Suprapubic skin (tissue), 4 donors: ENCODE results near the gene NR2F2. TPM values are rescaled to one million over a fixed set of nuclear protein-coding genes. Genes with fewer than 3 reads are reported as not detected.
A peak's percentile ranks its signal among the peaks of the same experiment; 100 is the strongest.

Experiments used
- DNase-seq, 2 donors: peaks; one replicate each; pipeline ENCODE4 v3.0.0-alpha.2; 2019; ENCODE audit warnings: low spot score in 2 of 2
- H3K27ac ChIP-seq: fragments of 200-600 bp; sonication (generic); one replicate; pipeline ENCODE4 v1.5.1; 2019
- H3K27me3 ChIP-seq: fragments of 200-600 bp; sonication (generic); one replicate; pipeline ENCODE4 v1.5.1; 2019
- H3K36me3 ChIP-seq: fragments of 200-600 bp; sonication (generic); one replicate; pipeline ENCODE4 v1.5.1; 2019
- H3K4me1 ChIP-seq: fragments of 200-600 bp; sonication (generic); one replicate; pipeline ENCODE4 v1.5.1; 2019
- H3K4me3 ChIP-seq: fragments of 200-600 bp; sonication (generic); one replicate; pipeline ENCODE4 v1.5.1; 2019; ENCODE audit warnings: mild to moderate bottlenecking
- H3K9me3 ChIP-seq: fragments of 200-600 bp; sonication (generic); one replicate; pipeline ENCODE4 v1.5.1; 2019
- EP300 ChIP-seq: sonication (generic); formaldehyde crosslinking; IDR thresholded peaks from one replicate; pipeline ENCODE4 v1.6.1; 2017; ENCODE audit warnings: antibody characterized with exemption
- POLR2A ChIP-seq, 2 donors: fragments of 450-650 bp; IDR thresholded peaks; one replicate each; pipeline ENCODE4 v1.6.1; 2017; ENCODE audit warnings: antibody characterized with exemption in 2 of 2, mild to moderate bottlenecking in 2 of 2, moderate library complexity in 2 of 2
- POLR2AphosphoS5 ChIP-seq, 3 donors: sonication (generic); formaldehyde crosslinking; IDR thresholded peaks; one replicate each; pipeline ENCODE4 v1.6.1; 2017; ENCODE audit warnings: antibody characterized with exemption in 3 of 3
- WGBS: methylation state at CpG from one replicate; pipeline ENCODE4 v1.1.5; 2018; 5-methylcytosine and 5-hydroxymethylcytosine counted together
- total RNA-seq, 4 donors: library from RNA; depleted of rRNA; stranded (reverse); fragments of >200 nt; gene quantifications; one replicate each; pipeline ENCODE4 v1.1.0, GENCODE V29; 2016
- TF ChIP-seq, protein P1 (sequence below), 2 donors: fragments of 200-600 bp in 1 of 2; fragments of 450-650 bp in 1 of 2; sonication (generic) in 1 of 2; IDR thresholded peaks; one replicate each; pipeline ENCODE4 v1.5.1; 2016 to 2019; ENCODE audit warnings: antibody characterized with exemption in 2 of 2, mild to moderate bottlenecking in 1 of 2, moderate library complexity in 1 of 2

The NR2F2 gene
- total RNA-seq, 4 donors from 2014 or later, result 4.0 to 12.7 (median 7.1) TPM

DNA sequence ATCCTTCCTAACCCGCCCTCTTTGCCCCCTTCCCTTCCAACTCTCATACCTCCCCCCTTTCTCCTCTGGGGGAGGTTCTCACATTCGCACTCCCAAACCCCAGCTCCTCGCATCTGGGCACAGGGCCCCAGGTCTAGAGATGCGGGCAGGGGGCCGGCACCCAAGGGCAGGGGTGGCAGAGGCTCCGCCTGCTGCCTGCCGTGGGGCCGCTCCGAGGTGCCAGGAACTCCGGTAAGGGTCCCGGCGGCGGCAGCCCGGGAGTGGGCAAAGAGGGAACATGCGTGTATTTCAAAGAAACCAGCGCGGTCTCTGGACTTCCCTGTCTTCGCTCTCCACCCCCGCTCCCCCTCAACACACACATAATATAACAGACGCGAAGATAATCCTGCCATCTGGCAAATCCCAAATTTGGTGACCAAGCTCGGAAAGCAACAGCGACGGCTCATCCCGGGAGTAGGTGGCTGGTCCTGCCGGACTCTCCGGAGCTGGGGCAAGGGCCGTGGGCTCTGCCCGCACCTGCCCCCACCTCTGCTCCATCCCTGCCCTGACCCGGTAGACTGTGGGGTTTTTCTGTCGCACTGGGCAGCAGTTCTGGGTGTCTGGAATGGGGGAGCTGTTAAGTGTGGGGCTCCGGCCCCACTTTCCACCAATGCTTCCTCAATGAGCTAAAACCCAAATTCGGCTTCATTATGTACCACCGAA lies 31.0 kb downstream of the NR2F2 start:
- peaks cover 90% of the 10 kb centered on the region for H3K27me3 ChIP-seq
- TF ChIP-seq POLR2A (IDR thresholded peaks at IDR 0.05) (no peak), EP300 (no peak)
- peaks cover 31% of the 10 kb centered on the region for H3K4me1 ChIP-seq

DNA sequence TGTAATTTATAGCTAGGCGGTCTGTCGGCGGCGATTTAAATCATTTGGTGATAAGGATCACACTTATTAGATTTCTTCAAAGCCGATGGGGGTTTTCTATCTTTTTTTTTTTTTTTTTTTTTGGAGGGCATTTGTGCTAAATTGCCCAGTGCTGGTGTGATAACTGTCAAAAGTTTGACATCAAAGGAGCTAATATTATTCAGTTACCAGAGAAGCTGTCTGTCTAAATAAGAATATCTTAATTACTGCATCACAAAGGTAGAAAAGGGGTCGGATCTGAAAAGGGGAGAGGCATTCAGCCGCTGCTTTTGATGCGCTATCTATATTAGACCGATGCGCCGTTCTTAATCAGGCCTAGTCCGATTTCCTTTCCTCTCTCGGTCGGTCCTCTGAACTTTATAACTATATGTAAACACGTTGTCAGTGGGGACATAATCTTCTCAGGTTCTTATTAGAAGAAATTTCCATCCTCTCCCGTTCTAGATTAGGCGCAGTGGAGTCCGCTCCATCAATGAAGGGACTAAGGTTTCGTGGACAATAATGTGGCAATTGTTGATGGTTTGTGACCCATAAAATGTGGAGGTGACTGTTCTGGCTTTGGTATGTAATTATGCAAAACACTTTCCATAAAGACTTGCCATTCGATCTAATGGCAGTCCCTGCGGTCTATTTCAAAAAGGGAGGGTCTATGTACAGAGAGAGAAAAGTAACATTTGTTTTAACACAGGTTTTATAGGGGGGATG lies 31.7 kb downstream of the NR2F2 start:
- DNase-seq, result no peak
- 62% methylated on average over 21 of the region's 21 CpGs for WGBS
- TF ChIP-seq POLR2AphosphoS5 (IDR thresholded peaks at IDR 0.05), result no peak
- no peak for TF ChIP-seq EP300
- TF ChIP-seq POLR2A (IDR thresholded peaks at IDR 0.05), result no peak
- TF ChIP-seq, protein P1, sequence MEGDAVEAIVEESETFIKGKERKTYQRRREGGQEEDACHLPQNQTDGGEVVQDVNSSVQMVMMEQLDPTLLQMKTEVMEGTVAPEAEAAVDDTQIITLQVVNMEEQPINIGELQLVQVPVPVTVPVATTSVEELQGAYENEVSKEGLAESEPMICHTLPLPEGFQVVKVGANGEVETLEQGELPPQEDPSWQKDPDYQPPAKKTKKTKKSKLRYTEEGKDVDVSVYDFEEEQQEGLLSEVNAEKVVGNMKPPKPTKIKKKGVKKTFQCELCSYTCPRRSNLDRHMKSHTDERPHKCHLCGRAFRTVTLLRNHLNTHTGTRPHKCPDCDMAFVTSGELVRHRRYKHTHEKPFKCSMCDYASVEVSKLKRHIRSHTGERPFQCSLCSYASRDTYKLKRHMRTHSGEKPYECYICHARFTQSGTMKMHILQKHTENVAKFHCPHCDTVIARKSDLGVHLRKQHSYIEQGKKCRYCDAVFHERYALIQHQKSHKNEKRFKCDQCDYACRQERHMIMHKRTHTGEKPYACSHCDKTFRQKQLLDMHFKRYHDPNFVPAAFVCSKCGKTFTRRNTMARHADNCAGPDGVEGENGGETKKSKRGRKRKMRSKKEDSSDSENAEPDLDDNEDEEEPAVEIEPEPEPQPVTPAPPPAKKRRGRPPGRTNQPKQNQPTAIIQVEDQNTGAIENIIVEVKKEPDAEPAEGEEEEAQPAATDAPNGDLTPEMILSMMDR (IDR thresholded peaks at IDR 0.05), result no peak
- Histone ChIP-seq H3K27ac (no peak overlapping the region), H3K9me3 (no peaks in the 10 kb centered on the region), H3K27me3 (peaks cover 95% of the 10 kb centered on the region), H3K4me1 (peaks cover 32% of the 10 kb centered on the region), H3K4me3 (no peak overlapping the region), H3K36me3 (no peaks in the 10 kb centered on the region)

More for the DNA sequence above, 31.0 kb downstream of the NR2F2 start:
- Histone ChIP-seq H3K36me3 (no peaks in the 10 kb centered on the region), H3K4me3 (peak overlapping the region; percentile 51), H3K27ac (no peak overlapping the region), H3K9me3 (no peaks in the 10 kb centered on the region)
- no peak for DNase-seq
- WGBS, result 42% methylated on average over 26 of the region's 34 CpGs

DNA sequence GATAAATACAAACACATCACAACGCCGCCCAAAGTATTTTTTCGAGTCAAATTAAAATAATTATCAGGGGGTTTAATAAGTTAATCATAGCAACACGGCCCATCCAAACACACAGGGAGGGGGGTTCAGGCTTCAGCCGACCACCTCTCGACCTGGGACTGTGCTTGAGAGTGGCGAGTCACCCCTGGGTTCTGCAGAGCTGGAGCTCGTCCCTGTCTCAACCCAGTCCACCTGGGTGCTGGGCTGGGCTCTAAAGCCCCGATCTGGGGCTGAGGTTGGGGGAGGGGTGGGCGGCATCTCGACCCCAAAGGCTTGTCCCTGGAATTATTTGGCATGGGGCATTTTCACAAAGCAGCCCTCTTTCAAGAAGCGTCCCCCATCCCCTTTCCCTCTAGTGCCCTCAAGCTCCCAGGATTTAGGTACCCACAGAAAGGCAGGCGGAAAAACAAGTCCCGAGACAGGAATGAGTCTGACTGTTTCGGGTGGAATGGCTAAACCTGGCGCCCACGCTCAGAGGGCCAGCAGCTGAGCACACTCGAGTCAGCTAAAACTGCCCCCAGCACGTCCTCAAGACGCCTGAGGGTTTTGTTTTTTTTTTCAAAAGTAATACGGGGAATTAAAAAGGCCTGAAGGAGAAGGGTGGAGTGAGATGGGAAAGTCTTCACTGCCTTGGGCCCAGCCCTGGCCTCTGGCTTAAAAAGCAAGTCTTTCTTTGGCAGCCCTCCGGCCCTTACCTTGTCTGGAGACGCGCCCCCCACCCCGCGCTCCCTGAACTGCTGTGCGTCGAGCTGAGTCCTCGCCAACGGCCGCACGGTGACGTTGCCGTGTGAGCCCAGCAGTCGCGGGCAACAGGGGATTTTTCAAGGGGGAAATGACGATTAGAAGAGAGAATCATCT lies 32.5 kb downstream of the NR2F2 start:
- no peak for TF ChIP-seq POLR2A (IDR thresholded peaks at IDR 0.05)
- TF ChIP-seq, protein P1 (IDR thresholded peaks at IDR 0.05), result no peak
- no peak for TF ChIP-seq EP300
- no peak for TF ChIP-seq POLR2AphosphoS5 (IDR thresholded peaks at IDR 0.05)
- H3K4me1 ChIP-seq, result peaks cover 31% of the 10 kb centered on the region
- DNase-seq, result no peak
- H3K9me3 ChIP-seq, result no peaks in the 10 kb centered on the region
- no peaks in the 10 kb centered on the region for H3K36me3 ChIP-seq
- H3K27ac ChIP-seq, result no peak overlapping the region
- no peak overlapping the region for H3K4me3 ChIP-seq
- WGBS, result 50% methylated on average over 37 of the region's 37 CpGs
- peaks cover 98% of the 10 kb centered on the region for H3K27me3 ChIP-seq

DNA sequence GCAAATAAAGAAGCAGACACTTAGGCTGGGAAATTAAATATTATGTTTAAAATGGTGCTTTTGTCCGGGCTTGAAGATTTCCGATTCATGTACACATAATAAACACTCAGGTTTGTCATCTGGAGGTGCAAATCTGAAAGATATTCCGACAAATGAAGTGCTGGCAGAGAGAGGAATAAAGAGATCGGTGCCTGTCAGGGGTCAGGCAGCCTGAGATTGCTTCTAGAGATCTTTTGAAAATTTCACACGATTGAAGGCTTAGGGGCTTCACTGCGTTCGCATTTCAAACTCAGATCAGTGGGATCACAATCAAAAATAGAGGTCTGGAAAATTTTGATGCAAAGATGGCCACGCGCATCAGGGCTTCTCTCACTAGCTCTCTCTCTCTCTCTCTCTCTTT lies 33.2 kb downstream of the NR2F2 start:
- WGBS, result 54% methylated on average over 9 of the region's 9 CpGs
- Histone ChIP-seq H3K9me3 (no peaks in the 10 kb centered on the region), H3K27ac (no peak overlapping the region), H3K36me3 (no peaks in the 10 kb centered on the region), H3K27me3 (peaks cover 98% of the 10 kb centered on the region), H3K4me3 (no peak overlapping the region), H3K4me1 (peaks cover 34% of the 10 kb centered on the region)
- no peak for DNase-seq
- TF ChIP-seq, protein P1 (IDR thresholded peaks at IDR 0.05), result no peak
- TF ChIP-seq POLR2AphosphoS5 (IDR thresholded peaks at IDR 0.05) (no peak), EP300 (no peak), POLR2A (IDR thresholded peaks at IDR 0.05) (no peak)

DNA sequence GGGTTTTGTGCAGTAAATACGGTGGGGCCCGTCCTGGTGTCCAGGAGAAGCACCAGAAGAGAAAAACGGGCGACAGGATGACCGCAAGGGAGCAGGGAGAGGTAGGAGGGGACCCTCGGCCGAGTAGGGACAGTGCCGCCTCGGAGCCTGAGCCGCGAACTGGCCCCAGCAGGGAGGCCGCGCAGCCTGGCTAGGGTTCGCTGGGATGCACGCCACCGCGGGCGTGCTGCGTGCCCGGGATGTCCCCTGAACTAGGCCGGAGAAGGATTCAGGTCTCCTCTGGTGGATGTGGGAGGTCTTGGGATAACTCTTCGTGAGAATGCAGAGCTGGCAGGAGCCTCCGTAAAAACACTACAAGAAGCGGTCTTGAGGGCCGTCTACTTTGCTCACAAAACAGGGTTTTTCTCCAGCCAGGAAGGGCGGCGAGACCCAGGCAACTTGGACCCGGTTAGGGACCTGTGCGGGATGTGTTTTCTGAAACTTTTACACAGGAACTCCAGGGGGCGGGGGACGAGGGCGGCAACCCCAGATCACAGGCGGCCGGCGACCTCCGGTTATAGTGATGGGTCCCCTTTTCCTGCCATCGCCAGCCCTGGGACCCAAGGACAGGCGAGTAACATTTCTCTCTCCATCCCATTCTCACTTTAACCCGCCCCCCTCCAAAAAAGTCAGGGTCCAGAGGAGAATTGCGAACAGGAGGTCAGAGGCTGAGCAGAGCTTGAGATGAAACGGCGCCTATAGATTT lies 35.5 kb downstream of the NR2F2 start:
- Histone ChIP-seq H3K4me1 (peaks cover 18% of the 10 kb centered on the region), H3K27ac (no peak overlapping the region), H3K36me3 (no peaks in the 10 kb centered on the region), H3K9me3 (no peaks in the 10 kb centered on the region), H3K27me3 (peaks cover 93% of the 10 kb centered on the region), H3K4me3 (no peak overlapping the region)
- DNase-seq, result no peak
- 29% methylated on average over 42 of the region's 42 CpGs for WGBS
- TF ChIP-seq POLR2AphosphoS5 (IDR thresholded peaks at IDR 0.05) (no peak), POLR2A (IDR thresholded peaks at IDR 0.05) (no peak), EP300 (no peak)
- TF ChIP-seq, protein P1 (IDR thresholded peaks at IDR 0.05), result no peak
